T-cell (primary cell): Measurements from ENCODE around the gene PORCN. TPM values are rescaled to one million over a fixed set of nuclear protein-coding genes. Genes with fewer than 3 reads are reported as not detected.

Experiments used
- ATAC-seq, 4 experiments: fragments of 200-7000 bp in 3 of 4; fragments of 150-1000 bp in 1 of 4; cut with Tn5 transposase; replicated peaks in 1 of 4; 1 replicate in 3 of 4; 2 replicates in 1 of 4; pipeline ENCODE4 v1.10.0; 2021; ENCODE audit warnings: moderate library complexity in 3 of 4, mild to moderate bottlenecking in 2 of 4, moderate number of reproducible peaks in 1 of 4
- CTCF ChIA-PET, 2 donors: fragments of 300-600 bp; sonication (Branson Sonifier 250); formaldehyde crosslinking; loops; one replicate each; lab custom pipeline; 2022; ENCODE audit warnings: antibody characterized with exemption in 2 of 2; lab: Charles Lee
- POLR2A ChIA-PET, 2 donors: fragments of 300-600 bp; sonication (Branson Sonifier 250); formaldehyde crosslinking; loops; one replicate each; lab custom pipeline; 2022; ENCODE audit warnings: antibody characterized with exemption in 2 of 2; lab: Charles Lee
- DNase-seq, 35 experiments: peaks; one replicate each; pipeline versions ENCODE4 v3.0.0 to v3.0.0-alpha.2; 2013 to 2023
- H3K27ac ChIP-seq: one replicate; pipeline ENCODE4 v1.5.1; 2013; ENCODE audit warnings: low read length
- H3K27me3 ChIP-seq, 2 experiments: replicated peaks in 1 of 2; 1 replicate in 1 of 2; 2 replicates in 1 of 2; pipeline versions ENCODE4 v1.6.1 to v1.7.0; 2013; ENCODE audit warnings: low read length in 1 of 2, mixed read lengths in 1 of 2; ENCODE audit not compliant: control insufficient read depth in 2 of 2, insufficient read depth in 2 of 2; ENCODE audit errors: extremely low read depth in 1 of 2
- H3K36me3 ChIP-seq, 2 donors: 1 replicate in 1 of 2; 2 replicates in 1 of 2; pipeline versions ENCODE4 v1.6.1 to v1.7.0; 2013; ENCODE audit warnings: low read length in 1 of 2; ENCODE audit not compliant: control insufficient read depth in 2 of 2, insufficient read depth in 1 of 2; ENCODE audit errors: extremely low read depth in 1 of 2
- H3K4me1 ChIP-seq, 2 experiments: 1 replicate in 1 of 2; 2 replicates in 1 of 2; pipeline versions ENCODE4 v1.6.1 to v1.7.0; 2013; ENCODE audit warnings: low read length in 2 of 2, mixed read lengths in 1 of 2; ENCODE audit not compliant: insufficient read depth in 2 of 2, control insufficient read depth in 1 of 2; ENCODE audit errors: extremely low read depth in 1 of 2
- H3K4me3 ChIP-seq, 2 donors: 1 replicate in 1 of 2; 2 replicates in 1 of 2; pipeline versions ENCODE4 v1.5.1 to v1.7.0; 2013; ENCODE audit warnings: mild to moderate bottlenecking in 2 of 2, low read length in 1 of 2, moderate library complexity in 1 of 2; ENCODE audit not compliant: control insufficient read depth in 1 of 2; ENCODE audit errors: extremely low read depth in 1 of 2
- H3K9me3 ChIP-seq: 2 replicates; pipeline ENCODE4 v1.7.0; 2013
- H3K27ac Mint-ChIP-seq, 2 donors: one replicate each; pipeline ENCODE4 v1.8.0; 2020 to 2021; ENCODE audit warnings: mild to moderate bottlenecking in 2 of 2, mixed read lengths in 2 of 2
- H3K27me3 Mint-ChIP-seq, 2 donors: one replicate each; pipeline ENCODE4 v1.8.0; 2021 to 2022; ENCODE audit warnings: mixed read lengths in 2 of 2
- H3K36me3 Mint-ChIP-seq: one replicate; pipeline ENCODE4 v1.8.0; 2021; ENCODE audit warnings: mixed read lengths
- H3K4me1 Mint-ChIP-seq, 3 donors: one replicate each; pipeline ENCODE4 v1.8.0; 2020 to 2022; ENCODE audit warnings: mixed read lengths in 3 of 3, mild to moderate bottlenecking in 1 of 3
- H3K4me3 Mint-ChIP-seq, 3 donors: one replicate each; pipeline ENCODE4 v1.8.0; 2020 to 2022; ENCODE audit warnings: mild to moderate bottlenecking in 3 of 3, mixed read lengths in 3 of 3, moderate library complexity in 3 of 3
- H3K9me3 Mint-ChIP-seq, 3 donors: one replicate each; pipeline ENCODE4 v1.8.0; 2020 to 2022; ENCODE audit warnings: mixed read lengths in 3 of 3
- WGBS: methylation state at CpG from one replicate; pipeline ENCODE4 v1.1.5; 2013; ENCODE audit warnings: missing lambda C conversion rate; ENCODE audit not compliant: insufficient coverage; 5-methylcytosine and 5-hydroxymethylcytosine counted together
- total RNA-seq, 35 experiments: library from RNA in 6 of 35; stranded (reverse) in 6 of 35; fragments of 120-200 nt in 1 of 35; gene quantifications; one replicate each; pipeline versions ENCODE4 v1.2.1 to v1.2.4 and lab custom pipeline; 2013 to 2026

The PORCN gene
- total RNA-seq, 5 donors from 2014 or later (not counting 1 experiment from before 2014, with no cell fraction given): 16.8 to 21.7 (median 18.6) TPM

- ATAC-seq (no peak), DNase-seq (no peak)
- ChIA-PET CTCF (no interaction called here), POLR2A (no interaction called here)
- no peak overlapping the region for H3K27ac Mint-ChIP-seq
- WGBS: no CpG with 5 or more reads among the region's 2 CpGs
- Histone ChIP-seq H3K36me3 (peaks cover 0 to 5% of the 10 kb centered on the region in 2 donors), H3K4me1 (no peaks in the 10 kb centered on the region), H3K4me3 (no peak overlapping the region), H3K27ac (no peak overlapping the region), H3K27me3 (peaks cover 0 to 4% of the 10 kb centered on the region in 2 experiments), H3K9me3 (no peaks in the 10 kb centered on the region)
- H3K4me3 Mint-ChIP-seq: no peak overlapping the region
- no peaks in the 10 kb centered on the region for H3K9me3 Mint-ChIP-seq
- H3K36me3 Mint-ChIP-seq: no peaks in the 10 kb centered on the region
- H3K27me3 Mint-ChIP-seq: peaks cover 0 to 7% of the 10 kb centered on the region in 2 donors
- no peaks in the 10 kb centered on the region for H3K4me1 Mint-ChIP-seq
These were observed 18.9 kb upstream of the PORCN start for GRCh38 chrX:48489892-48490291.

GRCh38 chrX:48490661-48491060, 18.1 kb upstream of the PORCN start:
- H3K36me3 ChIP-seq: peaks cover 0 to 2% of the 10 kb centered on the region in 2 donors
- DNase-seq (no peak), ATAC-seq (no peak)
- ChIA-PET CTCF (no interaction called here), POLR2A (no interaction called here)
- peaks cover 0 to 4% of the 10 kb centered on the region in 2 experiments for H3K27me3 ChIP-seq
- no peak overlapping the region for H3K27ac Mint-ChIP-seq
- no peaks in the 10 kb centered on the region for H3K4me1 Mint-ChIP-seq
- no peak overlapping the region for H3K4me3 ChIP-seq
- 71% methylated on average over 4 of the region's 8 CpGs for WGBS
- no peaks in the 10 kb centered on the region for H3K4me1 ChIP-seq
- no peaks in the 10 kb centered on the region for H3K36me3 Mint-ChIP-seq
- no peak overlapping the region for H3K27ac ChIP-seq
- H3K27me3 Mint-ChIP-seq: peaks cover 0 to 7% of the 10 kb centered on the region in 2 donors
- H3K9me3 ChIP-seq: no peaks in the 10 kb centered on the region
- no peaks in the 10 kb centered on the region for H3K9me3 Mint-ChIP-seq
- H3K4me3 Mint-ChIP-seq: no peak overlapping the region

- no peaks in the 10 kb centered on the region for H3K36me3 ChIP-seq
- ATAC-seq (no peak), DNase-seq (no peak)
- ChIA-PET POLR2A (no interaction called here), CTCF (no interaction called here)
- 92% methylated on average over 5 of the region's 9 CpGs for WGBS
- Mint-ChIP-seq H3K4me3 (no peak overlapping the region), H3K27ac (no peak overlapping the region), H3K36me3 (no peaks in the 10 kb centered on the region), H3K27me3 (peaks cover 0 to 10% of the 10 kb centered on the region in 2 donors), H3K9me3 (no peaks in the 10 kb centered on the region), H3K4me1 (no peaks in the 10 kb centered on the region)
- no peaks in the 10 kb centered on the region for H3K9me3 ChIP-seq
- no peaks in the 10 kb centered on the region for H3K4me1 ChIP-seq
- no peak overlapping the region for H3K27ac ChIP-seq
- H3K27me3 ChIP-seq: peaks cover 0 to 4% of the 10 kb centered on the region in 2 experiments
- no peak overlapping the region for H3K4me3 ChIP-seq
These were observed 17.0 kb upstream of the PORCN start for GRCh38 chrX:48491809-48492208.

GRCh38 chrX:48492293-48492910, 16.4 kb upstream of the PORCN start:
- WGBS: 70% methylated on average over 1 of the region's 7 CpGs
- ATAC-seq (no peak), DNase-seq (no peak)
- Histone ChIP-seq H3K4me1 (no peaks in the 10 kb centered on the region), H3K4me3 (no peak overlapping the region), H3K27ac (no peak overlapping the region), H3K27me3 (peaks cover 0 to 4% of the 10 kb centered on the region in 2 experiments), H3K36me3 (no peaks in the 10 kb centered on the region), H3K9me3 (no peaks in the 10 kb centered on the region)
- POLR2A ChIA-PET: no interaction called here
- Mint-ChIP-seq H3K9me3 (no peaks in the 10 kb centered on the region), H3K4me1 (no peaks in the 10 kb centered on the region), H3K4me3 (no peak overlapping the region), H3K27ac (no peak overlapping the region), H3K36me3 (no peaks in the 10 kb centered on the region), H3K27me3 (peaks cover 0 to 11% of the 10 kb centered on the region in 2 donors)
- CTCF ChIA-PET: no interaction called here

GRCh38 chrX:48493890-48494364, 14.9 kb upstream of the PORCN start:
- peaks cover 0 to 17% of the 10 kb centered on the region in 2 donors for H3K27me3 Mint-ChIP-seq
- Histone ChIP-seq H3K36me3 (no peaks in the 10 kb centered on the region), H3K4me3 (no peak overlapping the region), H3K27me3 (peaks cover 0 to 4% of the 10 kb centered on the region in 2 experiments), H3K4me1 (no peaks in the 10 kb centered on the region), H3K27ac (no peak overlapping the region), H3K9me3 (no peaks in the 10 kb centered on the region)
- H3K4me3 Mint-ChIP-seq: no peak overlapping the region
- DNase-seq (no peak), ATAC-seq (no peak)
- ChIA-PET POLR2A (no interaction called here), CTCF (no interaction called here)
- no peak overlapping the region for H3K27ac Mint-ChIP-seq
- no peaks in the 10 kb centered on the region for H3K36me3 Mint-ChIP-seq
- H3K9me3 Mint-ChIP-seq: no peaks in the 10 kb centered on the region
- no peaks in the 10 kb centered on the region for H3K4me1 Mint-ChIP-seq
- 58% methylated on average over 9 of the region's 10 CpGs for WGBS

- H3K4me1 Mint-ChIP-seq: no peaks in the 10 kb centered on the region
- Histone ChIP-seq H3K36me3 (no peaks in the 10 kb centered on the region), H3K4me3 (no peak overlapping the region), H3K27me3 (peaks cover 0 to 4% of the 10 kb centered on the region in 2 experiments), H3K4me1 (no peaks in the 10 kb centered on the region), H3K9me3 (no peaks in the 10 kb centered on the region), H3K27ac (no peak overlapping the region)
- H3K9me3 Mint-ChIP-seq: no peaks in the 10 kb centered on the region
- CTCF ChIA-PET: interaction anchor here in 1 of 2 donors (0.6 kb wide), 1 partner anchor 1374 kb away, joined by 4 read pairs; no protein-coding TSS in a partner anchor
- H3K27ac Mint-ChIP-seq: no peak overlapping the region
- DNase-seq (no peak), ATAC-seq (no peak)
- WGBS: 100% methylated on average over 1 of the region's 4 CpGs
- H3K27me3 Mint-ChIP-seq: peaks cover 0 to 22% of the 10 kb centered on the region in 2 donors
- no peak overlapping the region for H3K4me3 Mint-ChIP-seq
- POLR2A ChIA-PET: no interaction called here
- H3K36me3 Mint-ChIP-seq: no peaks in the 10 kb centered on the region
These were observed 12.1 kb upstream of the PORCN start for GRCh38 chrX:48496660-48497059.
